ENCODE measurements around the gene AGMO.

DNA sequence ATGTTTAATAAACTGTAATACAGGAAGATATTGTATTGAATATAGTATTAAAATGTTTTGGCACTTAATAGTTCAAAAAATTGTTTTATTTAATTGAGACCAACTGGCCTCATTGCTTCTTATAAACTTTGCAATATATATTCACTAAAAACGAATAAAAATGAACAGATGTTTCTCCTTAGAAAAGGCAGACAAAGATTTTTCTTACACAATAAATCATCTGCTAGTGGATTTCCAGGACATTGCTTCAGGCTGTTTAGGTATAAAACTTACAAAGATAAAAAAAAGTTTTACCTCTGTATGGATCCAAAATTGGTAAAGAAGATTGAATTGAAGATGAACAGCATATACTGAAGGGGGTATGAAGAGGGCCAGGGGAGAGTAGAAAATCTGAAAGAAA, 143.6 kb downstream of the AGMO start:
- TF ChIP-seq, protein P1, sequence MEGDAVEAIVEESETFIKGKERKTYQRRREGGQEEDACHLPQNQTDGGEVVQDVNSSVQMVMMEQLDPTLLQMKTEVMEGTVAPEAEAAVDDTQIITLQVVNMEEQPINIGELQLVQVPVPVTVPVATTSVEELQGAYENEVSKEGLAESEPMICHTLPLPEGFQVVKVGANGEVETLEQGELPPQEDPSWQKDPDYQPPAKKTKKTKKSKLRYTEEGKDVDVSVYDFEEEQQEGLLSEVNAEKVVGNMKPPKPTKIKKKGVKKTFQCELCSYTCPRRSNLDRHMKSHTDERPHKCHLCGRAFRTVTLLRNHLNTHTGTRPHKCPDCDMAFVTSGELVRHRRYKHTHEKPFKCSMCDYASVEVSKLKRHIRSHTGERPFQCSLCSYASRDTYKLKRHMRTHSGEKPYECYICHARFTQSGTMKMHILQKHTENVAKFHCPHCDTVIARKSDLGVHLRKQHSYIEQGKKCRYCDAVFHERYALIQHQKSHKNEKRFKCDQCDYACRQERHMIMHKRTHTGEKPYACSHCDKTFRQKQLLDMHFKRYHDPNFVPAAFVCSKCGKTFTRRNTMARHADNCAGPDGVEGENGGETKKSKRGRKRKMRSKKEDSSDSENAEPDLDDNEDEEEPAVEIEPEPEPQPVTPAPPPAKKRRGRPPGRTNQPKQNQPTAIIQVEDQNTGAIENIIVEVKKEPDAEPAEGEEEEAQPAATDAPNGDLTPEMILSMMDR (conservative IDR thresholded peaks at IDR 0.05 in 1 of 2, IDR thresholded peaks at IDR 0.05 in 1 of 2; ENCODE audit: low read depth in 1 of 2, low read length in 2 of 2): no peak
- TF ChIP-seq EZH2 (IDR thresholded peaks at IDR 0.05; ENCODE audit: low read length, missing control alignments): no peak
